Ascending aorta (tissue), 2 donors: Measurements from ENCODE around the gene PEF1. TPM values are rescaled to one million over a fixed set of nuclear protein-coding genes. Genes with fewer than 3 reads are reported as not detected.

Experiments
- DNase-seq, 2 donors: peaks; one replicate each; pipeline ENCODE4 v3.0.0-alpha.2; 2019; ENCODE audit warnings: low spot score in 2 of 2
- H3K27ac ChIP-seq, 2 donors: fragments of 200-600 bp; sonication (generic); one replicate each; pipeline ENCODE4 v1.5.1; 2016 to 2017; ENCODE audit warnings: mild to moderate bottlenecking in 1 of 2
- H3K27me3 ChIP-seq: fragments of 200-600 bp; sonication (generic); one replicate; pipeline ENCODE4 v1.5.1; 2017
- H3K36me3 ChIP-seq, 2 donors: fragments of 200-600 bp; sonication (generic); one replicate each; pipeline ENCODE4 v1.5.1; 2016
- H3K4me1 ChIP-seq, 2 donors: fragments of 200-600 bp; sonication (generic); one replicate each; pipeline ENCODE4 v1.5.1; 2016 to 2017; ENCODE audit warnings: mild to moderate bottlenecking in 1 of 2
- H3K4me3 ChIP-seq, 2 donors: fragments of 200-600 bp; sonication (generic); one replicate each; pipeline ENCODE4 v1.5.1; 2016 to 2017; ENCODE audit warnings: mild to moderate bottlenecking in 1 of 2
- H3K9me3 ChIP-seq, 2 donors: fragments of 200-600 bp; sonication (generic); one replicate each; pipeline ENCODE4 v1.5.1; 2016
- intact Hi-C: fragments of 100-400 bp; cut with DNase I; formaldehyde crosslinking; loops from one replicate; pipeline ENCODE4 v1.15.1; 2023
- total RNA-seq: library from RNA; depleted of rRNA; stranded (reverse); fragments of >200 nt; gene quantifications from one replicate; pipeline ENCODE4 v1.1.0, GENCODE V29; 2016
- TF ChIP-seq, protein P1 (sequence below), 3 experiments: fragments of 200-600 bp in 2 of 3; fragments of 450-650 bp in 1 of 3; sonication (generic) in 2 of 3; IDR thresholded peaks; one replicate each; pipeline ENCODE4 v1.5.1; 2016 to 2019; ENCODE audit warnings: antibody characterized with exemption in 3 of 3, mild to moderate bottlenecking in 1 of 3, moderate library complexity in 1 of 3

Gene PEF1
- total RNA-seq, 1 donor from 2014 or later, result 340 TPM

DNA sequence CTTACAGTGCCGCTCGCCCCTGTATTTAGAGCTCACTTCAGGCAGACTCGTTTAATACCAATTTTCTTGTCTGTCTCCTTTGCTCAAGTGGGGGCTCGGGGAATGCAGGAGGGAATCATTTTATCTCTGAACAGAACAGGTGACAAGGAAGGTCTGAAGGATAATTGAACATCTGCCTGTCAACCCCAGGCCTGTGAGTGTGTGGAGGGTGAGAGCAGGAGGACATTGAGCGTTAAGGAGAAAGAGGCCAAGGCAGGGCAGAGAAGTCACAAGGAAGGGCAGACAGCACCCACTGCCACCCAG lies 9.7 kb upstream of the PEF1 start:
- Histone ChIP-seq H3K27ac (no peak overlapping the region), H3K9me3 (no peaks in the 10 kb centered on the region), H3K4me3 (no peak overlapping the region), H3K36me3 (peaks cover 34 to 55% of the 10 kb centered on the region in 2 donors), H3K4me1 (peaks cover 0 to 11% of the 10 kb centered on the region in 2 donors), H3K27me3 (no peaks in the 10 kb centered on the region)
- DNase-seq, result no peak
- intact Hi-C loops, result no loop called here
- TF ChIP-seq, protein P1, sequence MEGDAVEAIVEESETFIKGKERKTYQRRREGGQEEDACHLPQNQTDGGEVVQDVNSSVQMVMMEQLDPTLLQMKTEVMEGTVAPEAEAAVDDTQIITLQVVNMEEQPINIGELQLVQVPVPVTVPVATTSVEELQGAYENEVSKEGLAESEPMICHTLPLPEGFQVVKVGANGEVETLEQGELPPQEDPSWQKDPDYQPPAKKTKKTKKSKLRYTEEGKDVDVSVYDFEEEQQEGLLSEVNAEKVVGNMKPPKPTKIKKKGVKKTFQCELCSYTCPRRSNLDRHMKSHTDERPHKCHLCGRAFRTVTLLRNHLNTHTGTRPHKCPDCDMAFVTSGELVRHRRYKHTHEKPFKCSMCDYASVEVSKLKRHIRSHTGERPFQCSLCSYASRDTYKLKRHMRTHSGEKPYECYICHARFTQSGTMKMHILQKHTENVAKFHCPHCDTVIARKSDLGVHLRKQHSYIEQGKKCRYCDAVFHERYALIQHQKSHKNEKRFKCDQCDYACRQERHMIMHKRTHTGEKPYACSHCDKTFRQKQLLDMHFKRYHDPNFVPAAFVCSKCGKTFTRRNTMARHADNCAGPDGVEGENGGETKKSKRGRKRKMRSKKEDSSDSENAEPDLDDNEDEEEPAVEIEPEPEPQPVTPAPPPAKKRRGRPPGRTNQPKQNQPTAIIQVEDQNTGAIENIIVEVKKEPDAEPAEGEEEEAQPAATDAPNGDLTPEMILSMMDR (IDR thresholded peaks at IDR 0.05), result no peak

DNA sequence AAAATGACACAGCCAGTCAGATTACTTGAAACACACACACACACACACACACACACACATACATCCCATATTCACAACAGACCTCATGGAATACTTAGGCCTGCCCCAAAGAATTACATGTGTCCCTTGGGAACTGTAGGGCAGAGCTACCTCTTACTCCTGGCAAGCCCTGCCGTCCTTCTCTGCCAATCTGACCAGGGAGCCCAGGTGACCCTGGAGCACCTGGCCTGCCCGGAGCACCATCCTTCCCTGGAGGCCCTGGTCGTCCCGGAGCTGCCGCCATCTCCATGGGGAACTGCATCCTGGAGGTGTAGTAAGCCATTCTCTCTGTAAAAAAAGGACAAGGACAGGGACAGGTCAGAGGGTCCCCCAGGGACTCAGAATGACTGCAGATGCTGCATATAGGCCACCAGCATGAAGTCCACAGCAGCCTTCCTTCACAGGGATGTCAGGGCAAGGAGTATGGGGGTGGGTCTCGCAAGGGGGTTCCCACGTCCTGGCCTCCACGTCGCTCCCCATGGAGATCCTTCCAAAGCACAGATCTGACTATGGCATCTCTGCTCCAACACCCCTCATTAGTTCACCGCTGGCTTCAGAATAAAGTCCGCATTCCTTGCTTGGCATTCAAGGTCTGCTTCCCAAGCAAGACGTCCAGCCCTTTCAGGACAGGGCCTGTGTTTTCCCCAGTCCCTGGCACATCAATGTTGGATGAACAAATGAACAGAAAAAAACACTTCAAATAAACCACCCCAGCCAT lies 9.2 kb upstream of the PEF1 start:
- H3K36me3 ChIP-seq, result peaks cover 28 to 52% of the 10 kb centered on the region in 2 donors
- no peaks in the 10 kb centered on the region for H3K27me3 ChIP-seq
- H3K27ac ChIP-seq, result no peak overlapping the region
- DNase-seq, result no peak
- intact Hi-C loops, result no loop called here
- H3K4me1 ChIP-seq, result peaks cover 0 to 13% of the 10 kb centered on the region in 2 donors
- H3K9me3 ChIP-seq, result no peaks in the 10 kb centered on the region
- TF ChIP-seq, protein P1 (IDR thresholded peaks at IDR 0.05), result no peak
- H3K4me3 ChIP-seq, result no peak overlapping the region

DNA sequence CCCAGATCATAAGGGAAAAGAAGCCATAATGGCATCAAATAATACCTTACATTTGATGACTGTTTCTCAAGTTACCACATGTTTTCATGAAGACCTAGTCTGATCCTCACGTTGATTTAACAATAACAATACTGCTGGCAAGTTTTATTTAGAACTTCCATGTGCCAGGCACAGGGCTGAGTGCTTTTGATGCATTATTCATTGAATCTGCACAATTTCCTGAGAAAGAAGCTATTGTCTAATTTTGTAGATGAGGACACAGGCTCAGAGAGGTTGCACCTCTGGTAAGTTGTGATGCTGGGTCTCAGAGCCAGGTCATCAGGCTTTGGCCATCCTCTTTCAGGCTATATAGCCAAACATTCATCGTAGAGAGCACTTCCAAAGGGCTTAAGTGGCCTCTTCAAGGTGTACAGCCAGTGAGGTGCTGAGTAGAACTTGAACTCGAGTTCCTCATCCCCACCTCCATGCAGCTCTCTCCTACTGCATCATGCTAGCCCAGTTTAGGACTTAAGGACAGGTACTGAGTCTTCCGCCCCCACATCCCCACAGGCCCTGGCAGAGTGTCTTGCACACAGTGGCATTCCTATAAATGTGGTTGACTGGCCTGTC lies 8.3 kb upstream of the PEF1 start:
- intact Hi-C loops, result no loop called here

DNA sequence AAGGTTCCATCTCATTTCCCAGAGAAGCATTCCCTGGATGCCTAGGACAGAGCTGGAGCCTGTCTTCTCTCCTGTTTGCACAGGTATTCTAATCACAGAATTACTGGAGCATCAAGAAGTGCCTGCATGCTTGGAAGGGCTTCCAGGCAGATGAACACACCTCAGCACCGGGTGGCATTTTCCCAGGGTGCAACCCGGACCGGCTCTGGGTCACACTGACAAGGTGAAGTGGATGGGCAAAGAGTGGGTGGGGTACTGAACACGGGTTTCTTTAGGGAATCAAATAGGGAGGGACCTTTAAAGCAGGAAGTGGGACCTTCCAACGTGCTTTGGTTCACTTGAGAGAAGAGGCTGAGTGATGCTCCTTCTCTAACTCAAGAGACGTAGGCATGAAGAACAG lies 7.1 kb upstream of the PEF1 start:
- peak overlapping the region; percentile 63 for H3K27ac ChIP-seq
- no peaks in the 10 kb centered on the region for H3K27me3 ChIP-seq
- peaks cover 10 to 32% of the 10 kb centered on the region in 2 donors for H3K36me3 ChIP-seq
- H3K9me3 ChIP-seq, result no peaks in the 10 kb centered on the region
- no peak overlapping the region for H3K4me3 ChIP-seq
- intact Hi-C loops, result no loop called here
- no peak for DNase-seq
- TF ChIP-seq, protein P1 (IDR thresholded peaks at IDR 0.05), result no peak
- H3K4me1 ChIP-seq, result peaks cover 0 to 33% of the 10 kb centered on the region in 2 donors

More for the DNA sequence above, 8.3 kb upstream of the PEF1 start:
- TF ChIP-seq, protein P1 (IDR thresholded peaks at IDR 0.05), result no peak
- no peaks in the 10 kb centered on the region for H3K27me3 ChIP-seq
- H3K9me3 ChIP-seq, result no peaks in the 10 kb centered on the region
- H3K27ac ChIP-seq, result no peak overlapping the region
- H3K4me3 ChIP-seq, result no peak overlapping the region
- peaks cover 20 to 43% of the 10 kb centered on the region in 2 donors for H3K36me3 ChIP-seq
- H3K4me1 ChIP-seq, result peaks cover 0 to 22% of the 10 kb centered on the region in 2 donors
- DNase-seq, result no peak

DNA sequence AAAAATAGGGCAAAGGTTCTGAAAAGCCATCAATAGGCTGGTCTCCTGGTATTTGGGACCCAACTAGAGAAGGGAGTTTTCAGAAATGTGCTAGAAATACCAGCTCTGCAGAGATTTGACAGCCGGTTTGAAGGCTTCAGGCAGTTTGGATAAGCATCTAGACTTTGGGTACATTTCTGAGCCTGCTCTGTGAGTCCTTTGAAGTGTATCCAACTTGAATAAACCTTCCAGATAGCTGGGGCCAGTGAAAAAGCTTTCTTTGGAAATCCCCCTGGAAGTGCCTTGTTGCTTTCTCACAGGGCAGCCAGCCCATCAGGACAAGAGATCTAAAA lies 6.4 kb upstream of the PEF1 start:
- Histone ChIP-seq H3K4me1 (peaks cover 0 to 36% of the 10 kb centered on the region in 2 donors), H3K4me3 (no peak overlapping the region), H3K36me3 (peaks cover 10 to 27% of the 10 kb centered on the region in 2 donors), H3K27ac (peak overlapping the region; percentile 63), H3K27me3 (no peaks in the 10 kb centered on the region), H3K9me3 (no peaks in the 10 kb centered on the region)
- no peak for DNase-seq
- intact Hi-C loops, result no loop called here
- TF ChIP-seq, protein P1 (IDR thresholded peaks at IDR 0.05), result no peak
